NCI-H69 (cell line): ENCODE measurements around the gene FAM89B.
"Not testable (repeated sequence)": the region's sequence is repeated elsewhere in the genome, so short reads cannot be mapped to it uniquely, and the experiment has no call there.

ENCODE experiments used
- DNase-seq: peaks from one replicate; lab custom pipeline; 2025; lab: John Stamatoyannopoulos, UW

FAM89B gene

DNA sequence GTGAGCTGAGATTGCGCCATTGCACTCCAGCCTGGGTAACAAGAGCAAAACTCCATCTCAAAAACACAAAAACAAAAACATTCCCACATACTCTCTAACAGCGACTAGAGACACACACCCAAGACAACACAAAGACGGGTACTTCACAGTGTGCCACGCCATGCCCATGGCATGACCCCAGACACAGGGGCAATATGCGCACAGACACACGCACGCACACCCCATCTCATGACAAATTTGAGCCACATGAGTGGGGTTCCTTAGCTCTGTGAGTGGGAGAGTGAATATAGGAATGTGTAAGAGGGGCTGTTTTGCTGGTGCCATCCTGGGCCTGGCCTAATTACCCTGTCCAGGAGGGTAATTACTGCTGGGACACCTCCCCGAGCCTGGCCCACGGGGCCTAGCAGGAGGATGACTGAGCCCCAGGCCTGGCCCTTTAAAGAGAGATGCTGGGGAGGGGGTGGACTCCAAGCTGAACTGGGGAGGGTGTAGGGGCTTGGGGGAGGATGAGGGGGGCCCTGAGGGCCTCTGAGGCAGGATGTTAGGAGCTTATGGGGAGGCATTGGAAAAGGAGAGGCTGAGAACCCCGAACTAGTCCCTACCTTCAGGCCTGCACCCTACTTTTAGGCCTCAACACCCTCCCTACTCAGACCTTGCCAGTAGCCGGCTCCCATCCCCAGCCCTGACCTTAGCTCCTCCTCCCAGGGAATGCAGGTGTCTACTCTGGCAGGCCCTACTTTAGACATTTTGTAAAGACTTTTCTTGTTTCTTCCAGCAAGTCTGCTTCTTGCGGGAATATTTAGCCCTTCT lies 15.7 kb upstream of the FAM89B start:
- no peak for DNase-seq

DNA sequence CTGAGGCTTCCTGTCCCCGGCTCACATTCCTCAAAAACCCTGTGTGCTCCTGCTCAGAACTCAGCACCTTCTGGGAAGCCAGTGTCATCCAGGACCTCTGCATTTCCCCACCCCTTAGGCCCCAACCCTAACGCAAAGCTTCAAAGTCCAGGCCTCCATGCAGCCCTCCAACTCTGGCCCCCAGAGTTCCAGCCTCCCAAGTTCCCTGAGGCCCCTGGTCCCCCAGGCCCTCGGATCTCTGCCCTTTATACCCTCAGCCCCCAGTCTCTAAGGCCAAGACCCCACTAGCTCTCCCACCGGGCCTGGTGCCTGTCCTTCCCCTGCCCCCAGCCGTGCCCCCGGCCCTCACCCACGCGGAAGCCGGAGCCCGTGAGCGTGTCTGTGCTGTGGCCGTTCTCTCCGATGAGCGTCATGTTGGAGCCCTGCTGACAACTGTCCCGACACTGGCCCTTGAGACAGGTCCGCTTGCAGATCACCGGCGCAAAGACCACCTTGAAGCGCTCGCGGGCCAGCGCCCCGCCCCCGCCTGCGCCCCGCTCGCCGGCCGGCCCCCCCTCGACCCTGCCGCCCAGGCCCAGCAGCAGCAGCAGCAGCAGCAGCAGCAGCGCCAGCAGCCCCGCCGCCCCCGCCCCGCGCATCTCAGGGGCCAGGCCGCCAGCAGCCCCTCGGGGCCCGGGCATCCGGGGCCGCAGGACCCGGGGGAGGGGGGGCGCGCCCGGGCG lies 14.9 kb upstream of the FAM89B start:
- DNase-seq: peak; percentile 59

DNA sequence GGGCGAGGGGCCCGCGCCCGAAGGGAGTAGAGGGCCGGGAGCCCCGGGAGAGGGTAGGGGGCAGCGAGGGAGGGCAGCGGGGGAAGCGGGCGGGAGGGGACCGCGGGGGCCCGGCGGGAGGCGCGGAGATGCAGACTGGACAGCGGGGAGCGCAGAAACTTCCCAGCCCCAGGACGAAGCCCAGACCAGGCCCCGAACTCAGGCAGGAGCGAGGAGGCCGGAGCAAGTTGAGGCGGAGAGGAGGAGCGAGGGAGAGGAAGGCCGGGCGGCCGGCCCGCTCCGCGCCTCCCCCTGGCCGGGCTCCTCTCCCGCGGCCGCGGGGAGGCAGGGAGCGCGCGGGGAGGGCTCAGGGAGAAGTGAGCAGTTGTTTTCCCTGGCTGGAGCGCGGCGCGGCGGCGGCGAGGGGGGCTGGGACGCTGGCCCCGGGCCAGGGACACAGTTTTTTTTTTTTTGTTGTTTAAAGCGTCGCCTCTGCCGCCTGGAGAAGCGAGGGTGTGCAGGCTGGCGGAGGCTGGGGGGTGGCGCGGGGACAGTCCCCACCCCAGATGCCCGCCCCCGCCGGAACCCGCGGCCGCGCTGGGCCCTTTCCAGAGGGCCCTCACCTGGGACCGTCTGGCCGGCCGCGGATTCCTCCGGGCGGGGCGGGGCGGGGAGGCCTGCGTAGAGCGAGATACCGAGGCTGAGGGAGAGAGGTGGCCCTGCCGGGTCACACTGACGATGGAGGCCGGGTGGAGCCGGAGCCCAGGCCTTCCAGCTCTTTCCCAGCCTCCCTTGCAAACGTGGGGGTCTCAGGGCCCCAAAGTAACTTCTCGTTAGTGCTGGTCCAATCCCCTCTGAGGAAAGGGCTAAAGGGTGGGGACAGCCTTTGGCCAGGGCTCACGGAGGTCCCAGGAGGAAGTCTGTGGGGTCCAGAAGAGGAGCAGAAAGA lies 14.1 kb upstream of the FAM89B start, which contains the start of gene LTBP3:
Gene LTBP3 (minus strand): TSS at position 358 of the 928 bp plus-strand sequence. CDS start 400 bp downstream, outside the sequence.
- DNase-seq: peak; percentile 86

DNA sequence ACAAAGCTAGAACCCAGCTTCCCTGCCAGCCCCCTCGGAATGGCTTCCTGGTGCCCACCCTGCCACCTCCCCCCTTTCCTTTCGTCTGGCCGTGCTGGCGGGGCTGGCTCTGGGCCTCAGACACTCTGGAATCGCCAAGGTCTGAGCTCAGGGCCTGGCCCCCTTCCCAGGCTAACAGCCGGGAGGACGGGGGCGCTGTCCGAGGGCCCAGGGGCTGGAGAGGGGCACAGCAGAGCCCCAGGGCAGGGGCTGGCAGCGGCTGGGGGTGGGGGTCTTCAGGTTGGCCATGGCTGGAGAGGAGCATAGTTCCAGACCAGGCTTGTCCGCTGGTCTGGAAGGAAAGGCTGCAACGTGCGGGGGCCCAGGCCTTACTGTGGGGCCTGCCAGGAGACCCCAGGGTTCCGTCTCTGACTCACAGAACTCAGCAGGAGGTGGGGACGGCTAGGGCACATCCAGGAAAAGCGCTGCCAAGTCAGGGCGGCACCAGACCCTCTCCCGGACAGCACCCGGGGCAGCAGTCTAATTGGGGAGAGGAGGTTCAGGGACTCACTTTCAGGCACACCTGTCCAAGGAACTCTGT lies 13.3 kb upstream of the FAM89B start:
- peak; percentile 74 for DNase-seq

DNA sequence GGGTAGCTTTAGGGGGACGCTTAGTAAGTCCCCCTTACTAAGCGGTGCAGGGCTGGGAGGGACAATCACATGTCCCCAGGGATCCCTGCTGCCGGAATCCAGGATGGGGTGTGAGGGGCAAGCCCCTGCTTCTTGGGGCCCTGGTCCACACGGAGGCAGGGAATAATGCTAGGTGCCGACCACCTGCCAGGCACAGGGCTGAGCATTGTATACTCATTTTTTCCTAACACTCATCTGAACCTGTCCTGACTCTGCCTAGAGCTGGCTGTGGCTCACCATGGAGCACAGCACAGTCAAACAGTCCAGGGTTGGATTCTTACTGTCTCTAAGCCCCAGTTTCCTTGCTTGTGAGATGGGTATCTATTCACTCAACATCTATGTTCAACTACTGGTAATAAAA lies 12.8 kb upstream of the FAM89B start:
- DNase-seq: peak; percentile 55

DNA sequence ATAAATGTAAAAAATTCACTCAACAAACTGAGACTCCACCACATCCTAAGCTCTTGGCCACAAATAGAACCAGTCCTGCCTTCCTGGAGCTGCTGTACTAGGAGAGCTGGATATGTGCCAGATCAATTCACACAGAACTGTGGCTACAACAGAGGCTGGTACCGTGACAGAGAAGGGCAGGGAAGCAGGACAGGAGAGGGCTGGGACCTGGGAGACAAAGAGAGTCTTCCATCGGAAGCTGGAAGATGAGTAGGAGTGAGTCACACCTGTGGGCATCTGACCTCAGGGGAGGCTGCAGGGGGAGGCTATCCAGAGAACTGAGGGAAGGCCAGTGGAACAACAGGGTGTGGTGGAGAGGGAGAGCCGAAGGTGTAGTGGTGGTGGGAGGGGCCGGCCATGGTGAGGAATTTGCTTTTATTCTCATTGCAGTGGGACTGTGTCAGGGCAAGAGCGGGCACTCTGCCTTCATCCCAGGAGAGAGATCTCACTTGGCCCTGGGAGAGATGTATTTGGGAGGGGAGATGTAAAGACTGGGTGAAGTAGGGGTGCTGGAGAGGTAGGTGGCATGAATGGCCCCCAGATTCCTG lies 12.3 kb upstream of the FAM89B start:
- peak; percentile 87 for DNase-seq

DNA sequence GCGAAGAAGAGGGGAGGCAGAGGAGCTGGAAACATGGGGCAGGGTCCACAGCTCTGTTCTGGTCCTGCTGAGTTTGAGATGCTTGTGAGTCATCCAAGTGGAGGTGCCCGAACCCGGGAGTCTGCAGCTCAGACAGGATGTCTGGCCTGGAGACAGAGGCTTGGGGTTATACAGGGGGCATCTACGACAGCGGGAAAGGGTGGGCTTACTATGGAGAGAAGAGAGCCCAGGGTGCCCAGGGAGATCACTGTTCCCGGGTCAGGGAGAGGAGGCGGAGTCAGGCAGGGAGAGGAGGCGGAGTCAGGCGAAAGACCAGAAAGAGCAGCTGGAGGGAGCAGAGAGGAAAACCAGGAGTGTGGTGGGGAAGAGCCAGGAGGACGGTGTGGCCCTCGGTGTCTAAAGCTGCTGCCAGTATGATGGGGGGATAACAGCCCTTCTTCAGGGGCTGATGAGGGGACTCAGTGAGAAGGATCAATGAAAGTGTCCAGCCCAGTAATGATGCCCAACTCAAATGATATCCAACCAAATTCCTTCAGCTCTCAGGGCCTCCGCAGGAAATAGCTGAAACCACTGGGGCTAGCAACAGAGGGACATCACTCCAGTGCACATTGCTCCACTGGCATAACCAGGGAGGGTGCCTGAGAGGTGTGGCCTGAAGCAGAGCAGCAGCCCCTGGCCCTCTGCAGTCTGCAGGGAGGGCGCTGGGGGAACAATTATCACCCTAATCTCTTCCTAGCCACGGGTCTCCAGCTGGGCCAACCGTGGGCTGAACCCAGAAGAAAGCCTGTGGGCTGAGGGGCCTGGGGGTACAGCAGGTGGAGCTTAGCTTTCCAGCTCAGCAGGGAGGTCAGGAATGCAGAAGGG lies 11.6 kb upstream of the FAM89B start:
- peak; percentile 69 for DNase-seq

DNA sequence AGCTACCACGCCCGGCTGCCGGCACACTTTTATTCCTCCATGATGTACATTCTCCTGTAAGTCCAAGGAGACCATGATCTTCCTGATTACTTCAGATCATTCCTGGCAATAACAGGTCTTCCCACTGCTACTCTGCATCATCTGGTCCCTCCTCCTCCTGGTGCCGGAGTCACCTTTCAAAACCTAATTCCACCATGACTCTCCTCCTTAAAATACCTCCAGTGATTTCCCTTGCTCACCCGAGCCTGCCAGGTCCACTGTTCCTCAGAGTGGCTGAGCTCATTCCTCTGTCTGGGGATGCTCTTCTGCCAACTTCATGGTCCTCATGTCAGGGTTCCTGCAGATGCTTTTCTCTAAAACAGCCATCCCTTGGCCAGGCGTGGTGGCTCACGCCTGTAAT lies 10.3 kb upstream of the FAM89B start:
- no peak for DNase-seq

DNA sequence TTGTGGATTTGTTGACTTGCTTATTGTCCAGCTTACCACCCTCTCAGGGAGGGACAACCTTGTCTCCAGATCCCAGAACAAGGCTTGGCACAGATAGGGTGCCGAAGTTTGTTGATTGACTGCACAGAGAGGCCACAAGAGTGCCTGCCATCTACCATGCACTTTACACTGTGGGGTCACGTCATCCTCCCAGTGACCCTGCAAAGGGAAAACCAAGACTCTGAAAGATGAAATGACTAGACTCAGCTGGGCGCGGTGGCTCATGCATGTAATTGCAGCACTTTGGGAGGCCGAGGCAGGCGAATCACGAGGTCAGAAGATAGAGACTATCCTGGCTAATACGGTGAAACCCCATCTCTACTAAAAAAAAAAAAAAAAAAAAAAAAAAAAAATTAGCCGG lies 9.6 kb upstream of the FAM89B start:
- no peak for DNase-seq

DNA sequence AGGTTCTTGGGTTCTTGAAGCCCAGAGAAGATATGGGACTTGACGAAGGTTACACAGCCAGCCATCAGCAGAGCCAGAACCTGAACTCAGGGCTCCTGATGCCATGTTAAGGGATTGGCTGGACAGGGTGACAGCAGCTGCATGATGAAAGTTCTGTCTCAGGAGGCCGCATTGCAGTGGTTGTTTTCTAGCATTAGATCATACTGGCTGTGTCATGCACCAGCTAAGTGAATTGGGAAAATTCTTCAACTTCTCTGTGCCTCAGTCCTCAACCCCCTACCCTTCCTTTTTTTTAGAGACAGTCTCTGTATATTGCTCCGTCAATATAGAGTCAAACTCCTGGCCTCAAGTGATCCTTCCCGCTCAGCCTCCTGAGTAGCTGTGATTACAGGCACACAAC lies 8.7 kb upstream of the FAM89B start:
- DNase-seq: no peak

DNA sequence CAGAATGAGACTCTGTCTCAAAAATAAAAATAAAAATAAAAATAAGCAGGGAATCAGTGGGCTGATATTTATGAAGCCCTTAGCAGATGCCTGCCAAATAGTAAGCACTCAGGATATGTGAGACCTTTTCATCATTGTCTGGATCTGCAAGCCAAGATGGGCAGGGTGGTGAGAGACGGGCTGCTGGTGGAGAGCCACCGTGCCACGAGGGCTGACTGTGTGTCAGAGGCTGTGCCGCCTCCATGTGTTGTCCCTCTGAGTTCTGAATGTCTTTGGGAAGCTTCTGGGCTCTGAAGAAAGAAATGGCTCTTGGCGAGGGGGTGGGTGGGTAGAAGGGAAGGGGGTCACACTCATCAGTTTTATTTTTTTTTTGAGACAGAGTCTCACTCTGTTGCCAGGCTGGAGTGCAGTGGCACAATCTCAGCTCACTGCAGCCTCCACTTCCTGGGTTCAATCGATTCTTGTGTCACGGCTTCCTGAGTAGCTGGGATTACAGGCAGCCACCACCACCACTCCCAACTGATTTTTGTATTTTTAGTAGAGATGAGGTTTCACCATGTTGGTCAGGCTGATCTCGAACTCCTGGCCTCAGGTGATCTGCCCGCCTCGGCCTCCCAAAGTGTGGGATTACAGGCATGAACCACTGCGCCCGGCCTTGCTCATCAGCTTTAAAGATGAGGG lies 7.3 kb upstream of the FAM89B start:
- not testable (repeated sequence) for DNase-seq

DNA sequence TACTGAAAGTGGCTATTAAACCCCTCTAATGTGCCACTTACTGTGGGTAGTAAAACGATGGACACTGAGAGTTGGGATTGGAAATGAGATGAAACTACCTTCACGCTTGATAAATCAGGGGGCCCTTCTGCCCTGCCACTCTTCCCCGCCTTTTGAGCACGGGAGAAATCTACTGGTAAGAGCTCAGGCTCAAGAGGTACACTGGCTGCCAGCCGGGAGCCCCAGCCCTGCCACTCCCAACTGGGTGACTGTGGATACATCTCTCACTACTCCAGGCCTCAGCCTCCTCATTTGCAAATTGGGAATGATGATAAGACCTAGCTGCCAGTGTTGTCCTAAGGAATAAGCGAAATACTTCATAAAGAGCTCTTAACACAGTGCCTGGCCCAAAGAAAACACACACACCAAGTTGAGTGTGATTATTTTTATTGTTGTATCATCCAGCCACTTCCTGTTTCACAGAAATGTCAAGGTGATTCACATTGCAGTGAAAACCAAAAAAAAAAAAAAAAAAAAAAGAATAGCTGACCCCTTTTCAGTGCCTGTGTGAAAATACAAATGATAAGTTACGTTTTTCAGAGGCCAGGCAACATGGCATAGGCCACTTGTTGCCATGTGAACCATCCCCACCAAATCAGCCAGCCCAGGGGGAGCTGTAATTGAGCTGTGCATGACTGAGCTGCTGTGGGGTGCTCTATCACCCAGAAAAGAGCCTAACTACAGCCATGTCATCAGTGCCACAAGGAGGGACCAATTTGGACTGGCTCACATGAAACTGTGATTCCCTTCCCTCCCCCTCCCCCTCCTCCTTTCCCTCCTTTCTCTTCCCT lies 6.5 kb upstream of the FAM89B start:
- DNase-seq: no peak

DNA sequence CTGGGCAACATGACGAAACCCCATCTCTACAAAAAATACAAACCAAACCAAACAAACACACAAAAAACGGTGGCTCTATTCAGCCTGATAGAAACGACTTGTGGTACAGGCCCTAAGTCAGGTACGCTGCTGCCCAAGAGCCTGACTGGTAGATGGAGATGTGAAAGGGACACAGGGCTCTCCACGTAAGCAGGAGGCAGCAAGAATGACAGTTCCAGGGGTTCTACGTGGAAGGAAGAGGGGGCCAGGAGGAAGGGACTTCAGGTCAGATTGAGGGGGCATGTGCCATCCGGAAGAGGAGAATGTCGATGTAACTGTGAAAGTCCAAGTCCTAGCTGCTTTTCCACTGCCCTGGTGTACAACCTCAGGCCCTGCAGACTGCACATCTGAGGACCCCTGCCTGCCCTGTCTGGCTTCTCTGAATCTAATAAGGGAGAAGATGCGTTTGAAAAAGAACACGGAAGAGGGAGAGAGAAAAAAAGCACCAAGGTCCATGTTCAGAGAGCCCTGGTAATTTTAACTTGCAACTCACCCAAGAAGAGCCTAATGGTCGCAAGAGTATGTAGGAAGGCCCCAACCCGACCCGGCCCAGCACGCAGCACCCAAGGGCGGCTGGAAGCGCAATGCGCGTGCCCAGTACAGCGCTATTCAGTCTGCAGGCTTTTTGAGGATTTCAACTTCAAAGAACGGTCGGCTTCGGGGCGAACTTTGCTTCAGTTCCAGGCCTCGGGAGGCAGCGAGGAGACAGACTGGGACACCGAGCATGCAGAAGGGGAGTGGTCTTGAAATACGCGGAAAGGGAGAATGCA lies 3.0 kb upstream of the FAM89B start:
- DNase-seq: no peak

DNA sequence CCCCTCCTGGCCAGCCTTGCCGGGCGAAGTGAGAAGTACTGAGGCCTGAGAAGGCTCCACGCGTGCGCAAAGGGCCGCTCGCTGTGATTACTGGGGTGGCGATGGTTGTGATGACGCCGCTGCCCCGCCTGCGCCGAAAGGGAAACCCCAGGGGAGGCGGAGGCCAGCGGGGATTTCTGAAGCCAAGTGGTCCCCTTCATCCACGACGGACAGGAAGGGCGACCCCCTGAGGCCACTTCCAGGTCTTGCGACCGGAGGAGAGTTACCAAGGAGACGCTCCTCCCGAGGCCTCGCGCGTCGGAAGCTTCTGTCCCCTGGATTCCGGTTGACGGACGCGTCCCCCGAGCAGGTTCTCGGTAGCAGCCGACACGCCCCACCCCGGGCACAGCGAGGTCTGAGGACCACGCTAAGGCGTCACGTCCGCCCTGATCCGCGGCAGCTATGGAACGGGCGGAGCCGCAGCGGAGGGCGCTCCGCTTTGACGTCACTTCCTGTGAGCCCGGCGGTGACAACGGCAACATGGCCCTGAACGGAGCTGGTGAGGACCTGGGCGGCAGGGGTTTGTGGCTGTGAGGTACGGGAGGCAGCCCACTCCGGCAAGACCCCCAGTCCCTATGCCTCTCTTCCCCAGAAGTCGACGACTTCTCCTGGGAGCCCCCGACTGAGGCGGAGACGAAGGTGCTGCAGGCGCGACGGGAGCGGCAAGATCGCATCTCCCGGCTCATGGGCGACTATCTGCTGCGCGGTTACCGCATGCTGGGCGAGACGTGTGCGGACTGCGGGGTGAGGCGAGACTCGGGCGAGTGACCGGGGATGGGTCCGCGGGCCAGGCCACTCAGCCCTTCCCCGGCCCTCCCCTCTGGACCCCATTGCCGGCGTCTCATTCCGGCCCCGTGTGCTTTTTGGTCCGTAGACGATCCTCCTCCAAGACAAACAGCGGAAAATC lies 2.1 kb upstream of the FAM89B start, which contains the start of gene ZNRD2:
Gene ZNRD2 (plus strand): TSS at position 505 of the 946 bp plus-strand sequence. CDS start 15 bp downstream, at position 520.
- DNase-seq: peak; percentile 99

DNA sequence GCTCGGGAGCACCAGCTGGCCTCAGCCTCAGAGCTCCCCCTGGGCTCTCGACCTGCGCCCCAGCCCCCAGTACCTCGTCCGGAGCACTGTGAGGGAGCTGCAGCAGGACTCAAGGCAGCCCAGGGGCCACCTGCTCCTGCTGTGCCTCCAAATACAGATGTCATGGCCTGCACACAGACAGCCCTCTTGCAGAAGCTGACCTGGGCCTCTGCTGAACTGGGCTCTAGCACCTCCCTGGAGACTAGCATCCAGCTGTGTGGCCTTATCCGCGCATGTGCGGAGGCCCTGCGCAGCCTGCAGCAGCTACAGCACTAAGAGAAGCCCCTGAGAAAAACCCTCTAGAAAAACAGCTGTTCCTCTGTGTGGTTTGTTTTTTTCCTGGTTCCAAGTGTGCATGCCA lies 918 bp upstream of the FAM89B start:
- DNase-seq: no peak

DNA sequence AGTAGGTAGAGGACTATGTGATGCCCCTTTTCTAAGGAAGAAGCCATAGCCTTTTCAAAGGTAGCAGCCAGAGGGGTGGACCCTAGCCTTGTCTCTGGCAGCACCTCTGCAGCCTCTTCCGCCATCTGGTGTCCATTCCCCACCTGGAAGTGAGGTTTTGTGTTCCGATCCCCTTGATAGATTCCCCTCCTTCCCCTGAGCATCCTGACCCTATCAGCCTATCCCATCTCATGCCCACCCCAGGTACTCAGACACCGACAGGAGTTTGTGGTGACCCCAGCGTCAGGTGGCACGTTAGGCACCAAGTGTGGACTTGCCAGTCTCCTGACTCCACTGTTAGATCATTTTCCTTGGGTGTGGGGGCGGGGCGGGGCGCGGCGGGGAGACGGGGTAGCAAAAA lies 398 bp upstream of the FAM89B start:
- peak; percentile 76 for DNase-seq
